Right lobe of liver (tissue), 5 donors: ENCODE data around the gene IFI30. TPM values are rescaled to one million over a fixed set of nuclear protein-coding genes. Genes with fewer than 3 reads are reported as not detected.

Experiments
- small RNA-seq, 2 experiments: library from RNA; depleted of rRNA; stranded (forward); fragments of <200 nt; gene quantifications; one replicate each; pipeline ENCODE3, GENCODE V24; 2016
- total RNA-seq, 6 experiments: library from RNA; depleted of rRNA in 2 of 6; stranded (reverse); fragments of >200 nt in 2 of 6; fragmentation: NEBNext Ultra II Directional in 3 of 6; extraction: Animal tissue kit (Norgen Biotek cat#: 25700) in 3 of 6; gene quantifications; one replicate each; pipeline versions ENCODE4 v1.1.0 to v1.2.4, GENCODE V29; 2016 to 2023
- donor health status: DM: no; HTN: no; CAD: no.
- donor health status: DM: no; HTN: no; CAD: no.
- donor health status: DM: no; HTN: yes; CAD: no.
- donor health status: DM: no; HTN: yes; CAD: no.

IFI30 gene
- total RNA-seq, 6 experiments from 2014 or later = 54.0 to 205 (median 91.8) TPM

Small RNA genes within 50 kb of the gene (small RNA-seq; reads per million reads assigned to genes)
- 0 reads per million in 2 experiments for gene IFI30

Other genes starting within 250 kb of the IFI30 start
- 10 to 100 TPM; 20.6 to 45.3 (median 30.7) TPM for gene CCDC124, start 240.8 kb upstream of the IFI30 start, total RNA-seq
- not detected for gene KCNN1, start 206.7 kb upstream of the IFI30 start, total RNA-seq
- 10 to 100 TPM in 4 of 6 experiments, 1 to 10 TPM in 2; 3.6 to 28.5 (median 10.8) TPM for gene ARRDC2, start 165.6 kb upstream of the IFI30 start, total RNA-seq
- 1 to 10 TPM in 1 of 6 experiments, under 1 TPM in 5; 0.25 to 2.0 (median 0.70) TPM for gene IL12RB1, start 86.9 kb upstream of the IFI30 start, total RNA-seq
- 10 to 100 TPM in 3 of 6 experiments, 1 to 10 TPM in 3; 8.0 to 17.9 (median 10.0) TPM for gene MAST3, start 76.0 kb upstream of the IFI30 start, total RNA-seq
- gene PIK3R2, start 20.6 kb upstream of the IFI30 start, total RNA-seq = 10 to 100 TPM; 11.1 to 21.4 (median 14.6) TPM
- gene MPV17L2, start 19.4 kb downstream of the IFI30 start, total RNA-seq = 10 to 100 TPM in 2 of 6 experiments, 1 to 10 TPM in 4; 6.5 to 26.4 (median 7.5) TPM
- 1 to 10 TPM in 3 of 6 experiments, under 1 TPM in 3; 0.81 to 2.6 (median 1.4) TPM for gene RAB3A, start 30.2 kb downstream of the IFI30 start, total RNA-seq
- 1 to 10 TPM in 1 of 6 experiments, under 1 TPM in 5; 0.25 to 1.1 (median 0.57) TPM for gene PDE4C, start 52.6 kb downstream of the IFI30 start, total RNA-seq
- gene IQCN, start 100.6 kb downstream of the IFI30 start, total RNA-seq = 1 to 10 TPM in 5 of 6 experiments, under 1 TPM in 1; 0.82 to 5.3 (median 2.5) TPM
- 100 to 1,000 TPM in 4 of 6 experiments, 10 to 100 TPM in 2; 29.3 to 188 (median 134) TPM for gene JUND, start 107.8 kb downstream of the IFI30 start, total RNA-seq
- 100 to 1,000 TPM in 2 of 6 experiments, 10 to 100 TPM in 4; 37.6 to 139 (median 47.3) TPM for gene LSM4, start 149.3 kb downstream of the IFI30 start, total RNA-seq
- 10 to 100 TPM; 33.0 to 55.5 (median 40.7) TPM for gene PGPEP1, start 166.8 kb downstream of the IFI30 start, total RNA-seq
- gene GDF15, start 212.3 kb downstream of the IFI30 start, total RNA-seq = 100 to 1,000 TPM in 2 of 6 experiments, 10 to 100 TPM in 2, 1 to 10 TPM in 1, under 1 TPM in 1; 0.88 to 160 (median 57.5) TPM
- 10 to 100 TPM in 1 of 6 experiments, 1 to 10 TPM in 5; 1.9 to 12.6 (median 3.2) TPM for gene LRRC25, start 223.8 kb downstream of the IFI30 start, total RNA-seq
- 10 to 100 TPM; 12.8 to 23.9 (median 15.9) TPM for gene SSBP4, start 245.6 kb downstream of the IFI30 start, total RNA-seq